ENCODE results near the gene FGF22.

The FGF22 gene

DNA sequence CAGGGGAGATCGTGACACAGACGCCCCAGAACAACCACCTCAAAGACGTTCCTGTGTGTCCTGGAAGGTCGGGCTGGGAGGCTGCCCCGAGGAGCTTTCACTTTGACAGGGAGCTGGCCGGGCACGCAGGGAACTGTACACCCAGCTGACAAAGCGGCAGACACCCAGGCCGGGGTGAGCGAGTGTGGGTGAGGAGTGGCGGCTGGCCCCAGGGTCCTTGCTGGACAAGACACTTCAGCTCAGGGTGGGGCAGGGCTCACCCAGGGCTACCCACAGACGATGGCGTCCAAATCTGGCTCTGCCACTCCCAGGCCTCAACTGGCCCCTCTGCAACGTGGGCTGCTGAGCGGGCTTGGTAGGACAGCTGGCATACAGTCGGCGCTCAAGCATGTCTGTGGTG lies 2.0 kb downstream of the FGF22 start:
- no peak for TF ChIP-seq SIN3A (IDR thresholded peaks at IDR 0.05; ENCODE audit: borderline replicate concordance, insufficient read depth, low read length)
- no peak for TF ChIP-seq REST (IDR thresholded peaks at IDR 0.05; ENCODE audit: insufficient read depth in 1 of 2, low read depth in 2 of 2, low read length in 2 of 2)
- TF ChIP-seq TAF1 (IDR thresholded peaks at IDR 0.05; ENCODE audit: borderline replicate concordance, insufficient read depth, low read length), result no peak
- TF ChIP-seq FOXP2 (optimal IDR thresholded peaks at IDR 0.05; ENCODE audit: borderline replicate concordance, extremely low read depth, extremely low read length, insufficient read depth), result no peak
- no peak for TF ChIP-seq POLR2AphosphoS5 (IDR thresholded peaks at IDR 0.05; ENCODE audit: low read depth, low read length)

- TF ChIP-seq POLR2AphosphoS5 (IDR thresholded peaks at IDR 0.05; ENCODE audit: low read depth, low read length), result no peak
- no peak for TF ChIP-seq SIN3A (IDR thresholded peaks at IDR 0.05; ENCODE audit: borderline replicate concordance, insufficient read depth, low read length)
- no peak for TF ChIP-seq TAF1 (IDR thresholded peaks at IDR 0.05; ENCODE audit: borderline replicate concordance, insufficient read depth, low read length)
- no peak for TF ChIP-seq REST (IDR thresholded peaks at IDR 0.05; ENCODE audit: insufficient read depth in 1 of 2, low read depth in 2 of 2, low read length in 2 of 2)
- no peak for TF ChIP-seq FOXP2 (optimal IDR thresholded peaks at IDR 0.05; ENCODE audit: borderline replicate concordance, extremely low read depth, extremely low read length, insufficient read depth)
Observed at GRCh38 chr19:642767-643727, 3.4 kb downstream of the FGF22 start.

DNA sequence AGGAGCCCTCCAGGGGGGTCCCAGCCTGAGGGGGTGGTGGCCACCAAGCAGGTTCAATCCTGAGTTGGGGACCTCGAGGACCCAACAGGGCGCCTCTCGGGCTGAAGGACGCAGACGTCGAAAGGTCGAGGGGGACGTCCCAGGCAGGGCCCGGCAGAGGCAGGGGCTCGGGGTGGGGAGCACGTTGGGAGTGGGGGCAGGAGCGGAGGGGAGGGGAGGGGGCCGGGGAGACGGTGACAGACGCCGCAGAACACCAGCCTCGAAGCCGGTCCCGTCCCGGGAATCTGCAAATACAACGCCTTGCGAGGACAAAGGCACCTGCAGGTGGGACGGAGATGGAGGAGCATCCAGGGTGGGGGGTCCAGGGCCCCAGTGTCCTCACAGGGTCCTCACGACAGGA lies 4.1 kb downstream of the FGF22 start:
- TF ChIP-seq REST (IDR thresholded peaks at IDR 0.05; ENCODE audit: insufficient read depth in 1 of 2, low read depth in 2 of 2, low read length in 2 of 2), result no peak
- TF ChIP-seq FOXP2 (optimal IDR thresholded peaks at IDR 0.05; ENCODE audit: borderline replicate concordance, extremely low read depth, extremely low read length, insufficient read depth), result no peak
- no peak for TF ChIP-seq POLR2AphosphoS5 (IDR thresholded peaks at IDR 0.05; ENCODE audit: low read depth, low read length)
- no peak for TF ChIP-seq SIN3A (IDR thresholded peaks at IDR 0.05; ENCODE audit: borderline replicate concordance, insufficient read depth, low read length)
- TF ChIP-seq TAF1 (IDR thresholded peaks at IDR 0.05; ENCODE audit: borderline replicate concordance, insufficient read depth, low read length), result no peak

DNA sequence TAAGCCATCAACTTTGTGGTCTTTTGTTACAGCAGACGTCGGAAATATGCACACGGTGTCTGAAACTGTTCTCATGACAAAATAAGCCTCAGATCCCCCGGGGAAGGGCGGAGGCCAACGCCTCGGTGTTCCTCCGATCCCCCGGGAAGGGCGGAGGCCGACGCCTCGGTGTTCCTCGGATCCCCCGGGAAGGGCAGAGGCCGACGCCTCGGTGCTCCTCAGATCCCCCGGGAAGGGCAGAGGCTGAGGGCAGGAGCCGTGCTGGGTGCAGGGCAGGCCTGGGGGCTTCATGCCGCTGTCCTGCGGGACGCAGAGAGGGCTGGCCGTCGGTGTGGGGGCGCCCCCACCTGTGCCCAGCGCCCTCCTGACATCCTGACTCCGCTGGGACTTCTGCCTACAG lies 4.7 kb downstream of the FGF22 start:
- TF ChIP-seq REST (IDR thresholded peaks at IDR 0.05; ENCODE audit: insufficient read depth in 1 of 2, low read depth in 2 of 2, low read length in 2 of 2) (no peak), TAF1 (IDR thresholded peaks at IDR 0.05; ENCODE audit: borderline replicate concordance, insufficient read depth, low read length) (no peak), FOXP2 (optimal IDR thresholded peaks at IDR 0.05; ENCODE audit: borderline replicate concordance, extremely low read depth, extremely low read length, insufficient read depth) (no peak), POLR2AphosphoS5 (IDR thresholded peaks at IDR 0.05; ENCODE audit: low read depth, low read length) (no peak), SIN3A (IDR thresholded peaks at IDR 0.05; ENCODE audit: borderline replicate concordance, insufficient read depth, low read length) (no peak)
